HG02870 (cell line): ENCODE measurements around the gene PEX10.
A peak's percentile ranks its signal among the peaks of the same experiment; 100 is the strongest.

ENCODE experiments used
- ATAC-seq: cut with Tn5 transposase; IDR thresholded peaks from one replicate; pipeline ENCODE4 v1.9.1; 2021; ENCODE audit warnings: mild to moderate bottlenecking, moderate library complexity; ENCODE audit not compliant: unreplicated experiment

Gene PEX10

DNA sequence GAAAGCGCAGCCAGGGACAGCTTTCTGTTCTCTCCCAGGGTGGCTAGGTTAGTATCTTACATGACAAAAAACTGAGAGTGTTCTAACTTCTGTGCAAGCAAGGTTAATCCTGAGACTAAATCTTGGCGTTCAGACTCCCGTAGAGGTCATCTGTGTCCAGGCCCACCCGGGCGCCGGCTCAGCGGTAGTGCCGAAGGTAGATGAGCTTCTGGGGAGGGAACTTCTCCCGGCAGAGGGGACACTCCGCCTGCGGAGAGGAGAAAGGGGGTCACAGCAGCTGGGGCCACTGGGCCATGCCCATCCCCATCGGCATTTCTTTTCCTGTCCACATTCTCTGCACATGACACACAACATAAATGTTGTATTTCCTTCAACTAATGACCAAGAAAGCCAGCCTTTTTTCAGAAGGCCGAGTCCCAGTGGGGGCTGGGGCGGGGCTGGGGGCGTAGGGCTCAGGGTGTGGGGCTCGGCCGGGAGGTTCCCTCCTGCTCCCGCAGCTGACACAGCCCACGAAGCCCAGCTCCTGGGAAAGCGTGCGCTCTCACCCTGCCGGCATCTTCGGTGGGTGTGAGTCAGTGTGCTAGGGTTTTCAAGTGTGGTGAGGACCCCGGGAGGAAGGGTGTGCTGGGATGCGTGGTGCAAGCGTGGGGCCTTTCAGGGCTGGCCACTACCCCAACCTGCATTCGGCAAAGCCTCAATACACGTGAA lies 6.6 kb downstream of the PEX10 start:
- ATAC-seq: no peak

DNA sequence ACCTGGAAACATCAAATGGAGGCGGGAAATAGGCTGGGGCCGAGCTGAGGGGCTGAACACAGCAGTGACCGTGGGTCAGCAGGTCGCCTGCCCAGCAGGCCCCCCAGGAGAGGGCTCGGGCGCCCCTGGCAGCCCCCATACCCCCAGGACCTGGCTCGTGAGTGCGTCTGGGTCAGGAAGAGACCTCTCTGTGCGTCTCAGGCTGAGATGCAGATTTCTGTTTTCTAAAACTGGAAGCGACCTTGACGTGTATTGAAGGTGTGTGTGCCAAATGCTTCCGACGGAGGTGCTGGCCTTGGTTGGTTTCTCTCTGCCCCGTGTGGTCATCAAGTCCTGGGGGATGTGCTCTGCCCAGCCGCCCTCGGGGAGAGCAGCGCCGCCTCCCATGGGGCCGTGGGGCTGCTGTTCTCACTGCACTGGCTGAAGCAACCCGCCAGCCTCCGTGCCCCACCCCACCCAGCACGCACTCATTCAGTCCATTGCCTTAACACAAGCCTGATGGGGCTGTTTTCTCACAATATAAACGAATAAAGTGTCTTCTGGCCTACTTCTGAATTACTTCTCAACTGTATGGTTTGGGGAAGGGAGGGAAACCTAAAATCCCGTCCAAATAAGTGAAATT lies 7.4 kb downstream of the PEX10 start:
- ATAC-seq: no peak

DNA sequence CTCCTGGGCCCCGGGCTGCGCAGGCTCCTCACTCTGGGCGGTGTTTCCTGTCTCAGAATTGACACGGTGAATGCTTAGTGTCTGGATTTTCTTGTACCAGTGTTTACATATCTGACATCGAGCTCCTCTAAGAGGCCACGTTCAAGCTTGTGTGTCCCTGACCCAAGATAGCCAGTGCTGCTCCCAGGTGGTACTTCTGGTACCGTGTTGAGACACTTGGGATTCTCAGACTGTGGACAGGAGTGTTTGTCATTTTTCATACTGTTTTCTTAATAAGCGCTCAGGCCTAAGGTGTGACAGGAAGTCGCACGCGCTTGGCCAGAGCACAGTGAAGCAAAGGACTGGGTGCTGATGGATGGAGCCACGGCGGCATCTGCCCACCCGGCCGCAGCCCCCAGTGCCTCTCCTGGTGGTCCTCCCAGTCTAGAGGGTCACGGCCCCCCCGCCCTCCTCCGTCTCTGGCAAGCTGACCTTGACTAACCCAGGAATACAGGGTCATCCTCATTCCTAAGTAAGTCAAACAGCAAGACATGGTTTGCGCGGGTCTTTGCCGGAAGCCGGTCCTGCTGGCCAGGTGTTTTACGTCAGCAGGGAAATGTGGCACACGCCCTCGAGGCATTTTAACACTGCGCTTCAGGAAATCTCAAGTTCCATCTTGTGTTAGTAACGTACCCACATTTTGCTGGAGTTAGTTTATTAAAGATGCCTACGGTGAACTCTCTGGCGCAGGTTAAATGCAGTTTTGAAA lies 8.0 kb downstream of the PEX10 start:
- ATAC-seq: no peak

DNA sequence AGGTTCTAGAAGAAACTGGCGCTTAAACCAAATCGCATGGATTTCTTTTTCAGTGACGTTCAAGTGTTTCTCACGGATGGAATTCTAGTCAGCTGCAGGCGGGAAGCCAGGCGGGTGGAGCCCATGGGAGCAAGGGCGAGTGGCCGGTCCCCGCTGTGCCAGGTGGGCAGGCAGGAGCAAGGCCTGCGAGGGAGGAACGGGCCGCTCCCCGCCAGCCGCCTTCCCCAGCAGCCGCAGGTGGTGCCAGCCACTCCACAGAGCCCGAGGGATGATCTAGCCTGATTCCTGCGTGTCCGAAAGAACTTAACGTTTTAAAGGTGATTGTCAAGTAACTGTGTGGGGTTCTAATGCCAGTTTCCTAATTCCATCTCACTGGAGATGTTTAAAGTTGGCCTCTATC lies 9.1 kb downstream of the PEX10 start:
- no peak for ATAC-seq

DNA sequence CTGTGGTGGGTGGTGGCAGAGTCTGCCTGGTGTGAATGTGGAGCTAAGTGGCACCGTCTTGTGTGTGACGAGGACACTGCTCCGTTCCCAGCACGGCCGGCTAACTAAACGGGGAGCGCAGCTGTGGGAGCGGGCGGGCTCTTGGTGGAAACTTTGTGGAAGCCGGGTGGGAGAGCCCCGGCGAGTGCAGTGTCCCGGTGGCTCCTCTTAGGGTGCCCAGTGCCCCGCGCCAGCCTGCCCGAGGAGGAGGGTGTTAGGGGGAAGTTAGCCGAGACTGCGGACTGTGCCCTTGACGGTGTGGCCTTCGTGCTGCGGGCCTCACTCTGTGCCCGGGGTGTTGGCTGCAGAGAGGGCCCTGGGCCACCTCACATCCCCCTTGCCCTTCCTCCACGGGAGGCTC lies 9.9 kb downstream of the PEX10 start:
- no peak for ATAC-seq

DNA sequence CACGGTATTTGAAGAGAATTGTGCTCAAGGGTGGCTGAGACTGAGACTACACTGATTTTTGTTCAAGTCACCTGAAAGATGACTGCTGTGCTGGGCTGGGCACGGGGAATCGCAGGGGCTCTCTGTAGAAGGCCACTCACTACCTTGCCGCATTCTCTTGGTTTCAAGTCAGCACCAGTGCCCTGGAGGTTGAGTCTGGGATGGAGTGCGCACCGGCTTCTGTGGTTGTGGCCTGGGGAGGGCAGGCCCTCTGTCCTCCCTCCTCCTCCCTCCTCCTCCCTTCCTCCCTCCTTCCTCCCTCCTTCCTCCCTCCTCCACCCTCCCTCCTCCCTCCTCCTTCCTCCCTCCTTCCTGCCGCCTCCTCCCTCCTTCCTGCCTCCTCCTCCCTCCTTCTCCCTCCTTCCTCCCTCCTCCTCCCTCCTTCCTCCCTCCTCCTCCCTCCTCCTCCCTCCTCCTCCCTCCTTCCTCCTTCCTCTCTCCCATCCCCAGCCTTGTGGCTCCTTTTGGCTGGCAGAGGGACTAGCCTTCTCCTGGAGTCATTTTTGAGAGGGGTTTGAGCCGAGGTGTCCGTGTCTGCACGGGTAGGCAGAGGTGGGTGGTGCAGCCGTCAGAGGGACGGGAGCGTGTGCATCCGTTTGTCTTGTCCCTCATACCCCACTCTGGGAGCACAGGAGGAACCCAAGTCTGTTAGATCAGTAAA lies 11.3 kb downstream of the PEX10 start:
- ATAC-seq: no peak

DNA sequence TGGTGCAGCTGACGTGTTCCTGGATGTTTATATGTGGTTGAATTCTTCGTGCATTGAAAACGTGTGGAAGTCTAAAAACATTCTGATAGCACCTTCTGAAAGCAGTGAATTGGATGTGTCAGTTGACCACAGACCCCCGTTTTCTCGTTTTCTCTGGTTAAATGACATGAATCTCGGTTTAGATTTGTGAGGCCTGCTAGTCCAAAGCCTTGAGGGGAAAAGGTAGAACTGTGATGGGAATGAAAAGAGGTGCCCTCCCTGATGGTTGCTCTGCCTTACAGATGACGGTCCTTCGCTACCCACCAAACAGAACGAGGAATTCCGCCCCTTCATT lies 11.8 kb downstream of the PEX10 start:
- no peak for ATAC-seq

DNA sequence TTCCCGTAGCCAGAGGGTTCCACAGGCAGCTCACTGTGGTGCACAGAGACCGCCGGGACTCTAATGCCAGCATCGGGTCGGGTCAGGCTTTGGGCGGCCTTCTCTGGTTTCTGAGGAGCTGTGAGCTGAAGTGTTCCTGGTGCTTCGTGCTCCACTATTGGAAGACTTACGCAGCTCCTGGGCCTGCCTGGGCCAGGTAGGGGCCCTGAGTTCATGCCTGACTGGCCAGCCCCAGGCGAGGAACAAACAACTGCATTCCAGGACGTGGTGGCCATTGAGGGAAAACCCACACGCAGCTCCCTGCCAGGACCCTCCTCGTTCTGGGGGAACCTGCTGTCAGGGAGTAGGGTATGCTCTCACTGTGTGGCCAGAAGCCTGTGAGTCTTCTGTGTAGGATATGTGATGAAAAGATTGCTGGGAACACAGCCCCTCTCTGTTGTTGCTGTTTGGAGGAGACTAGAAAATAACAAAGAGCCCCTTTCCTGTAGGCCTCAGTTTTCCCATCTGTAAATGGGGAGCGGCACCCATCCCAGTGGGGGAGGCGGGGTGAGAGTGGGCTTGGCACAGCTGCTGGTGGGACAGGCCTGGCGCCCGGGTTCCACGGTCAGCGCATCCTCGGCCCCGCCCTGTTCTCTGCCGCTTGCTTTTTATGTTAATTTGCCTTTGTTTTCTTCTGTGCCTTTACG lies 12.3 kb downstream of the PEX10 start:
- ATAC-seq: no peak

DNA sequence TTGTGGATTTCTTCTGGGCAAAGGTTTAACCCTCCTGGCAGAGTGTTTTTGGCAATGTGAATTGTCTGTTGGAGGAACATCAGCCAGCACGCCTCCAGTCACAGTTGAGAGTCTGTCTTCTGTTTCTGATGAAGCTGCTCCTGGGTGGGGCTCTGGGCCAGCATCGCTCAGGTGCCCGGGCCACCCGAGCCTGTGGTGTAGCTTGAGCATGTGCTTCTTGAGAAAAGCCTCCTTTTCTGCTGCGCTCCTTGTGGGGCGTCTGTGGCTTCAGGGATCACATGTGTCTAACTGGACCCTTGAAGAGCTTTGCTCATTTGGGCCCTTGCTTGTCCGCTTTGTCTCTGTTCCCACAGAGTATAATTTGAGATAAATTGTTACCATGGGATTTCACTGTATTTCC lies 13.5 kb downstream of the PEX10 start:
- no peak for ATAC-seq

DNA sequence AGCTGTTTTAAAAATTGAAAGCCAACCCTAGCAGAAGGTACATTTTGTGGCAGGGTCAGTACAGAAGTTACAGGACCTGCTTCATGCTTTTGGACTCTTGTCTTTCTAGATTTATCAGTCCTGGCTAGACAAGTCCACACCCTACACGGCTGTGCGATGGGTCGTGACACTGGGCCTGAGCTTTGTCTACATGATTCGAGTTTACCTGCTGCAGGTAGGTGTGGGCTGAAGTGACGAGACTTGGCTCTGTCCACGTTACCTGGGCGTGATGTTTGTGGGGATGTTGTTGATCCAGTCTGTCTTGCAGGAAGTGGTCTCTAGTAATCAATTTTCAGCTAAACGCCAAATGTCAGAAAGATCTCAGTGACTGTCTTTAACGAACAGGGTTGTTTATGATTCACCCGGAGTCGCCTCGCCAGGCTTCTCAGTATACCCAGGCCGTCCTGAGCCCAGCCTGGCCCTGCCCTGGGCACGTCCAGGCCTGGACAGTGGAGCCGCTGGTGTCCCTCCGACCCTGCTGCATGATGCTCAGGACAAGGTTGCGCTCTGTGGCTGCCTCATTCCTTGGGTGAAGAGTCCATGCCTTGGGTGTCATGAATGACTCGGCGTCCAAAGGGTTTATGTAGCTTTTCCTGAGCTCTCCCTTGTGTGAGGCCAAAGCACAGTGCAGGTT lies 15.2 kb downstream of the PEX10 start:
- no peak for ATAC-seq

DNA sequence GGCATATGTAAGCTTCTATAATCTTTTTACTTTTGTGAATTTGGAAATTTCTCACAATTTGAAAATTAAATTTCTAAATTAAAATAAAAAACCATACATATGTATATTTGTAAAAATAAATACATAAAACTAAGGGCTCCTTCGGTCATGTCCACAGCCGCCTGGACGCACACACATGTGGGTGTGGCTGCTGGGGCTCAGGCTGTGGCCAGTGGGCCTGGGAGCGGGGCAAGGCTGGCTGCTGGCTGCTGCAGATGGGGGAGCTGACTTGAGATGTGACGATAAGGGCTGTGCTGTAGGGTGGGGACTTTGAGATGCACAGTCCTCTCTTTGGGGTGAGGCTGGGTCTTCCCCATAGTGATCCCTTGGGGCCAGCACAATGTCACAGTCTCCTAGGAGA lies 15.9 kb downstream of the PEX10 start:
- ATAC-seq: no peak

DNA sequence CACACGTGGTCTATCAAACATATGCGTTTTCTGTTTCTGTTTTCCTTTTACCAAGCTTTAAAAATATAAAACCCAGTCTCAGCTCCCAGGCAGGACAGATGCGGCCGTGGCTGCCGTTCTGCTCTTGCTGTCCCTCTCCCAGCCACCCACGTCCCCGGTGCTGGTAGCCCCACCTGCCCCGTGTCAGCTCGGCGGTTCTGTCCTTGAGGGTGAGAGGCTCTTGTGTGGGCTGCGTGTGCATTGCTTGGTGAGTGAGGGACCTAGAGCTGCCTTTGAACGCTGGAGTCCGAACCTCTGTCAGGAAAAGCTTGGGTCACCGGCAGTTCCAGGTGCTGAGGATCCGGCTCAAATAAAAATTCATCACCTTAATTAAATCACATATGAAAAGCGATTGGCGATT lies 16.3 kb downstream of the PEX10 start:
- ATAC-seq: no peak

DNA sequence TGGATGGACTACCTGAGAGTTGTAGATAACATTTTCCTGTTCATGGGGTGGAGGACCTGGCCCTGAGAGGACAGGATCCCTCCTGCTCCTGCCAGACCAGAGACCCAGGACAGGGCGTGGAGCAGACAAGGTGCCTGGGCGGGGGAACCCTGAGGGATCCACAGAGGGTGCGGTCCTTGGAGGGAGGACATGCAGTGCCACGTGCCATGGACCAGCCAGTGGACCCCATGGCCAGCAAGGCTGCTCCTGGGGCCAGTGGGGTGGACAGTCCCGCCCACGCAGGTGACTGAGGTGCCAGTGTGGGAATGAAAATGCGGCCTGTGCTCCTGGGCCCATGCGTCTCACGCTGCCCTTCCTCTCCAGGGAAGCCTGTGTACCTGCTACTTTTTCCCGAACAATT lies 17.1 kb downstream of the PEX10 start:
- no peak for ATAC-seq

DNA sequence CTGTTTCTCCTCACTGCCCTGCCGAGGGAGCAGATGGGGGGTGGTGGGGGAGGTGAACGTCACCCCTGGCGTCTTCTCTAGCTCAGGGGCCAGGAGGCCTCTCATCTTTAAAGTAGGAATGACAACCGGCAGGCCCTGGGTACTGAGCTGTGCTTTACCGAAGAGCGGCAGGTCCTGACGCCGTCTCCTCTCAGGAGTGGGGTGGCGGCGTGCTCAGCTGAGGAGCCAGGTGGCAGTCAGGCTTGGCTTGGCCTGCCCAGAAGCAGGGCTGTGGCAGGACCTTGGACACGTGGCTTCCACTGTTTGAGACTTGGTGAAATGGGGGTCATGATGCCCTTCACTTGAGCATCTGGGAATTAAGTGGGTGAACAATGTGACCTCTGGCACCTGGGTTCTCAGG lies 17.6 kb downstream of the PEX10 start:
- no peak for ATAC-seq

DNA sequence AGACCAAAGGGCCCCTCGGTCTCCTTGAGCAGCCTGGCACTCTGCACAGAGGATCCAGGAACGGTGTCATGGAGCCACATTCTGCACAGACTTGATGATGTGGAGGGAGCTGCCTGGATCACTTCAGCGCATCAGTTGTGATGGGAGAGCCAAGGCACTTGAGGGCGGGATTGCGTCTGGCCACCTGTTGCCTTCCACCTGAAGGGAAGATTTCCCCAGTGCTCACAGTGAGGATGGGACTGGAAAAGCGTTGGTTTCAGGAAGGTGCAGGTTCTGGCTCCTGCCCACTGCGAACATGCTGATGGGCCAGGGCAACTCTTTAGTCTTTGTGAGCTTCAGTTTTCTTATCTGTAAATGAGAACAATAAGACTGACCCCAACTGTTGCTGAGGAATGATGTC lies 18.1 kb downstream of the PEX10 start:
- ATAC-seq: no peak

DNA sequence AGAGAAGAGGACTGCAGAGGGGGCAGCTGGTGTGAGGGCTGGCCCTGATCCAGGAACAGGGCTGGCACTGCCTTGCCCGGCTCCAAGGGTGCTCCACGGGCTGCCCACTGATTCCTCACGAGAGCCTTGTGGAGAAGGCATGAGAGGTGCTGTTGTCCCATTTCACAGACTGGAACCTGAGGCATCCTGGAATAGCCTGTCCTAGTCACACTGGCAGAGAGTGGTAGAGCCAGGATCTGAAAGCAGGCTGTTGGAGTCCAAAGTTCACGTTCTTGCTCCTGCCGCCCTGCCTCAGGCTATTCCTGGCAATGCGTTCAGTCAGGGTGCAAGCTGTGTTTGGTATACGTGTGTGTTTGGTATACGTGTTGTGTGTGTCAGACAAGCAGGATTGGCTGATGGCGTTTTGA lies 18.9 kb downstream of the PEX10 start:
- ATAC-seq: no peak

DNA sequence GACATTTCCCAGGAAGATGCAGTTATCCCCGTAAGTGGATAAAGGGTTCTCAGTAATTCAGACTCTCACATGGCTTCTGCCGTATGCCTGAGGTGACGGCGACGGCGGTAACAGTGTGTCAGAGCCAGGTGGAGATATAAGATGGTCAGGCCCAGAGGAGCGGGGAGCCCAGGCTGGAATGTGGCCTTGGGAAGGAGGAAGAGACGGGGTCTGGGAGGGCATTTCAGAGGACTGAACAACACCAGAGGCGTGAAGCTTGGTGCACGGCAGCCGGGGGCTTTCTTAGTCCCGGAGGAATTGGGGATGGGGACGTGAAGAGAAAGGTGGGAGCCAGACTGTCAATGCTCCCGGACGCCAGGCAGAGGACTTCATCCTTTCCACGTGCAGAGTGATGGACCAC lies 19.7 kb downstream of the PEX10 start:
- no peak for ATAC-seq

DNA sequence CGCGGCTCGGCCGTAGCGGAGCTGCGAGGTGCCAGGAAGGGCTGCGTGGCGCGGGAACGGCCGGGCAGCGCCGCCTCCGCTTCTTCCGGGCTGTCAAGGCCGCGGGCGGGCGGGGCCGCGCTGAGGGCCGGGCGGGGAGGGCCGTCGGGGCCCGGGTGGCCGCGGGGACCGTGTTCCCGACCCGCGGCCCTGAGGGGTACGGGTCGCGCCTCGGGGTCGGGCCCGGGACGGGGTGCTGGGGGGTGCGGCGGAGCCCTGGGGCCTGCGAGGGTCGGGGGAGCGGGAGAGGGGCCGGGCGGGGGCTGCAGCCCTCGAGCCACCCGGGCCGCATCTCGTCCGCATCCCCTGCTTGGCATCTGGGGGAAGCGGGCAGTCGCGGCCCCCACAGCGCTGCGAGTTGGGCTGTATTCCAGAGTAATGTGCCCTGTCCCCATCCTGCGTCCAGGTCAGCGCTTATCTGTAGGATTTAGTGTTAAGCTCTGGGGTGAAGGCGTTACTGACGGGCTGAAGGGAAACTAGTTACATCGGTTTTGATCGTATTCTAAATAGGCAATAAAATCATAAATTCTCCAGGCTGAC lies 20.3 kb downstream of the PEX10 start:
- ATAC-seq: peak; percentile 5

DNA sequence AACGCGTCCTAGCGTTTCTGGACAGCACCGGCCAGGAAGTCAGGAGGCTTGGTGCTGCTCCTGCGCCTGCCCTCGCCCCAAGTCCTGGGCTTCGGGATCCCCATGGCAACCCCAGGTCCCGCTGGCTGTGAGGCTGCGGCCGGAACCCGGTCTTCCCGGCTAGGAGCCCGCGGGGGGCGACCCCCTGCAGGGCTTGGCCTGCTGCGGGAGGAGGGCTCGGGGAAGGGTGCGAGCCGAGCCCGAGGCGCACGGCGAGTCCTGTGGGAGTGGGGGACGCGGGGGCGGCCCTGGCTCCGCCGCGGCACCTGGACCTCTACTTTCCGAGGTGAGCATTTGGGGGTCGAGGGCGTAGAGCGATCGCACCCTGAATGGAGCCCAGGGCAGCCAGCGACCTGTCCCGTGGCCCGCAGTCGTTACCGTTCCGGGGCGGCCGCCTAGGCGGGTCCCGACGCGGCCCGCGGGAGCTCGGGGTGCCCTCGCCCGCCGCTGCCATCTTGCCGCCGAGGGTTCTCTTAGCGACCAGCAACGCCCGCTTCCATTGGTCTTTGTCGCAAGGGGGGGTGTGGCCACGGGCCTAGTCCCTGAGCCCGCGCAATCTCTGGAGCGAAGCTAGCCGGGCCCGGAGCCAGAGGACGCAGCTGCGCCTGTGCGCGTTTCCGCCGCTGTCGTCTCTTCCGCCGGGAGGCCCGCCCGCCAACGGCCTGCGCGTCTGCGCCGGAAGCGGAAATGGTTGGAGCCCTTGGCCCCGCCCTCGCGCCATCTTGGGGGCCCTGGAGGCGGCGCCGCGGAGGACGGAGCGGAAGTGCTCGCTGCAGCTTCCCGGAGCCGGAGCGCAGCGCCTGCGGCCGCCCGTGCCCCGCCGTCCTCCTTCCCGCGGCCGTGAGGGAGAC lies 21.1 kb downstream of the PEX10 start, which contains the start of the genes MORN1 and RER1:
Gene MORN1 (minus strand): TSS at position 514 of the 890 bp plus-strand sequence. CDS start 21 bp downstream, at position 493.
Gene RER1 (plus strand): TSS at position 801 of the 890 bp plus-strand sequence. CDS start 3,950 bp downstream, outside the sequence.
- peak; percentile 93 for ATAC-seq
